Mononuclear cell (primary cell): ENCODE data around the gene TPSD1. TPM values are rescaled to one million over a fixed set of nuclear protein-coding genes. Genes with fewer than 3 reads are reported as not detected.
"Not testable (repeated sequence)": the region's sequence is repeated elsewhere in the genome, so short reads cannot be mapped to it uniquely, and the experiment has no call there.

Source experiments
- H3K27me3 ChIP-seq: 2 replicates; pipeline ENCODE4 v1.6.0; 2011; ENCODE audit warnings: low read length, control low read depth; ENCODE audit not compliant: insufficient read depth
- H3K4me1 ChIP-seq: 2 replicates; pipeline ENCODE4 v1.5.1; 2011; ENCODE audit warnings: mild to moderate bottlenecking, low read length, control low read depth; ENCODE audit not compliant: insufficient read depth
- H3K4me3 ChIP-seq: 2 replicates; pipeline ENCODE4 v1.5.1; 2011; ENCODE audit warnings: mild to moderate bottlenecking, low read length, moderate library complexity
- H3K9me3 ChIP-seq: 2 replicates; pipeline ENCODE4 v1.5.1; 2011; ENCODE audit warnings: low read depth, mild to moderate bottlenecking, control low read depth, low read length
- total RNA-seq: library from RNA; depleted of rRNA; stranded (reverse); fragments of >200 nt; gene quantifications from one replicate; pipeline ENCODE4 v1.2.3, GENCODE V29; 2012

TPSD1 gene
- total RNA-seq, 1 donor = not detected

GRCh38 chr16:1245452-1246020 lies 10.3 kb upstream of the TPSD1 start:
- H3K4me1 ChIP-seq = peaks cover 14% of the 10 kb centered on the region
- H3K4me3 ChIP-seq = no peak overlapping the region
- H3K9me3 ChIP-seq = no peaks in the 10 kb centered on the region
- H3K27me3 ChIP-seq = peaks cover 3% of the 10 kb centered on the region

GRCh38 chr16:1247903-1248537 lies 7.8 kb upstream of the TPSD1 start:
- peaks cover 14% of the 10 kb centered on the region for H3K4me1 ChIP-seq
- not testable (repeated sequence) for H3K4me3 ChIP-seq, H3K27me3 ChIP-seq, H3K9me3 ChIP-seq

GRCh38 chr16:1249031-1249755 lies 6.7 kb upstream of the TPSD1 start:
- H3K27me3 ChIP-seq, H3K4me3 ChIP-seq, H3K9me3 ChIP-seq: not testable (repeated sequence)
- peaks cover 14% of the 10 kb centered on the region for H3K4me1 ChIP-seq

DNA sequence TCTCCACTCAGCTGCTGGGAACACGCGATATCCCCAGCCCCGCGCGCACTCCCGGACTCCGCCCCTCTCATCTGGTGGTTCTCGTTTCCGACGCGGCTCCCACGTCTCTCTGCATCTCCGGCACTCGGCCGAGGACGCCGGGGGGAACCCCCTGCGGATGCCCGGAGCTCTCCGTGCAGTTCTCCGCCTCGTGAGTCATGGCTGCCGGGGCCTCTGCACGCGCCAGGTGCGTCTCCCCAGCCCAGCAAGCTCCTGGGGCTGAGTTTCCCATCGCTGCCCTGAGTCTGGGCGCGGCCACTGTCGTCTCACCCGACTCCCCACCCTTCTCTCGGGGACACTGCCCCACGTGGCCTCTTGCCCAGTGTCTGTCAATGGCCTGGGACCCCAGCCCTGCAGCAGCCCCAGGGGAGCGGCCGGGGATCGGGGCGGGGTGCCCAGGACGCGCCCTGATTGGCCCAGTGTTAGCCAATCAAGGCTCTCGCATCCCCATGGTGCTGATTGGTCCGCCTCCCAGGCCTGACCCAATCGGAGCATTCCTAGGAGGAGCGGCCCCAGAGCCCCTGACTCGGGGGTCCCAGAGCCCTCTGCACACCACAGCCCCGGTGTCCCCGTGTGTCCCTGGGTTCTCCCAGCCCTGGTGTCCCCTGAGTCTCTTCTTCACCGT lies 2.0 kb upstream of the TPSD1 start:
- H3K9me3 ChIP-seq, H3K4me3 ChIP-seq, H3K27me3 ChIP-seq, H3K4me1 ChIP-seq: not testable (repeated sequence)

GRCh38 chr16:1254821-1255220 lies 1.0 kb upstream of the TPSD1 start:
- H3K9me3 ChIP-seq, H3K27me3 ChIP-seq, H3K4me3 ChIP-seq, H3K4me1 ChIP-seq: not testable (repeated sequence)

- H3K9me3 ChIP-seq, H3K4me3 ChIP-seq, H3K27me3 ChIP-seq, H3K4me1 ChIP-seq: not testable (repeated sequence)
Measured at GRCh38 chr16:1256296-1256873, 516 bp downstream of the TPSD1 start.

GRCh38 chr16:1256874-1257322 lies 1.0 kb downstream of the TPSD1 start:
- Histone ChIP-seq H3K9me3 (no peaks in the 10 kb centered on the region), H3K27me3 (peaks cover 5% of the 10 kb centered on the region), H3K4me1 (no peaks in the 10 kb centered on the region), H3K4me3 (no peak overlapping the region)

DNA sequence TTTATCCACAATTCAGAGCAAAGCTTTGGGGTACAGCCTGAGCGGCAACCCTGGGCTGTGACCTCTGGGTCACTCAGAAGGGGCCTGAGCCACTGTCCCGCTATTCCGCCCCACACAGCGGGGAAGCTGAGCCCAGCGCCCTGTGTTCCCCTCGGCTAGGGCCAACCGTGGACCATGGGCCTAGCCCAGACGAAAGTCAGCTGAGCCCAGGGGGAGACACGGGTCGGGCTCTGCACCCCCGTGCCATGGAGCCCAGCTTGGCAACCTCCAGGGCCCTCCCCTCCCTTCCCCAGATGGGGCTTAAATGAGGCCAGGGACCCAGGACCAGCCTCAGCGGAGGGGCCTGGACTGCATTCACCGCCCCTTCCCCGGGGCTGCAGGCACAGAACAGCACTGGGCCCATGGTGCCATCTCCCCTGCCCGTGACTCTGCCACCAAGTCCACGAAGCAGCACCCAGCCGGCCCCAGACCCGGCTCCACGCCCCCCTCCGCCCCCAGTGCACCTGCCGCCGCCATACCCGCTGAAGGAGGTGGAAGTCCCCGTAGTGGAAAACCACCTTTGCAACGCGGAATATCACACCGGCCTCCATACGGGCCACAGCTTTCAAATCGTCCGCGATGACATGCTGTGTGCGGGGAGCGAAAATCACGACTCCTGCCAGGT lies 1.8 kb downstream of the TPSD1 start:
- Histone ChIP-seq H3K9me3 (no peaks in the 10 kb centered on the region), H3K4me3 (no peak overlapping the region), H3K4me1 (no peaks in the 10 kb centered on the region), H3K27me3 (peaks cover 5% of the 10 kb centered on the region)

DNA sequence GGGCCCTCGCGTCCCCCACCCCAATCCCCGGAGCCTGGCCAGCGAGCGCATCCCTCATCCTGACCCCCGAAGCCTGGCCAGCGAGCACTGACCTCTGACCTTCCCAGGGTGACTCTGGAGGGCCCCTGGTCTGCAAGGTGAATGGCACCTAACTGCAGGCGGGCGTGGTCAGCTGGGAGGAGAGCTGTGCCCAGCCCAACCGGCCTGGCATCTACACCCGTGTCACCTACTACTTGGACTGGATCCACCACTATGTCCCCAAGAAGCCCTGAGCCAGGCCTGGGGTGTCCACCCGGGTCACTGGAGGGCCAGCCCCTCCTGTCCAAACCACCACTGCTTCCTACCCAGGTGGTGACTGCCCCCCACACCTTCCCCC lies 2.3 kb downstream of the TPSD1 start:
- Histone ChIP-seq H3K27me3 (peaks cover 5% of the 10 kb centered on the region), H3K4me1 (no peaks in the 10 kb centered on the region), H3K9me3 (no peaks in the 10 kb centered on the region), H3K4me3 (no peak overlapping the region)

DNA sequence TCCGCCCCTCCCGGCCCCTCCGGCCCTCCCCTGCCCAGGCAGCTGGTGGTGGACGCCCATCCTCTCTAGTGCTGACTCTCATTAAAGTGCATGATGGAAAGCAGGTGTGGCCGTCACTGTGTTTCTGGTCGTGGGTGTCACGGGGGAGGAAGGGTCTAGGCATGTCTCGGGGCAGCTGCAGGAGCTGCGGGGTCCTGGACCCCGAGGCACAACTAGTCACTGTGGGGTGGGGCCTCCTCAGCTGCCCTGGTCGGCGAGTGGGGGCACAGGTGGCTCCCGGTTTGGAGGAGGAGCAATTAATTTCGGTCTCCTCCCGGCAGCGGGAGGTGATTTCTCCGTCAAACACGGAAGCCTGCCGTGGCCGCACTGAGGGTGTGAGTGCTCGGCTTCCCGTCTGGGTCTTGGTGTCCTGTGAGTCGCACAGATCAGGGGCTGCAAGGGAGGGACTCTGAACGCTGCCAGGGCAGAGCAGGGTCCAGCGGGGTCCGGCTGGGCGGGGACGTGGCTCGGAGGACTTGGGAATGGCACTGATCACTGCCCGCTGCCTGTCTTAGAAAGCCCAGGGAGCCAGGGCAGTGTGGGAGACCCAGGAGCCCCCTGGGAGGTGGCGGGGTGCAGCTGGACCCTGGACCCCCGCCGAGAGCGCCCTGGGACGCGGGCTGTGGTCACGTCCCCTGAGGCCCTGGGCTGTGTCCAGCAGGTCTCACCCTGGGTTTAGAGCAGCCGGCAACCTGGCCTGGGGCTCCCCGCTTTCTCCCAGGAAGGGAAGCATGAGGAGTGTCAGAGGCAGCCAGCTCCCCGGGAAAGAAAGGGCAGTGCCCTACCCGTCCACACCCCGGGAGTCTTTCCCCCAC lies 3.3 kb downstream of the TPSD1 start:
- peaks cover 5% of the 10 kb centered on the region for H3K27me3 ChIP-seq
- no peak overlapping the region for H3K4me3 ChIP-seq
- no peaks in the 10 kb centered on the region for H3K9me3 ChIP-seq
- H3K4me1 ChIP-seq = no peaks in the 10 kb centered on the region

DNA sequence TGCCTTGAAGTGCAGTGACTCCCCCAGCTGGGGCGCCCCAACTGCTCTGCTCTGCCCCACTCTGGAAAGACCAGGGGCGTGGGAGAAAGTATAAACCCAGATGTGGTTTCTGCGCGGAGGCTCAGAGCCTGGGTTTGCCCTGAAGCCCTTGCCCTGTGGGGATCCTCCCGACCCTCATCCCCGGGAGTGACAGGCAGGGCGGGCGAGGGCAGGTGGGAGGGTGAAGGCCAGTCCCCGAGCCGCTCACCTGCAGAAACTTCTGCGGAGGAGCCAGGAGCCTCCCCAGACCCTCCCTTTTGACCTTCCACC lies 3.8 kb downstream of the TPSD1 start:
- H3K9me3 ChIP-seq = no peaks in the 10 kb centered on the region
- H3K27me3 ChIP-seq = peaks cover 5% of the 10 kb centered on the region
- H3K4me3 ChIP-seq = no peak overlapping the region
- no peaks in the 10 kb centered on the region for H3K4me1 ChIP-seq

DNA sequence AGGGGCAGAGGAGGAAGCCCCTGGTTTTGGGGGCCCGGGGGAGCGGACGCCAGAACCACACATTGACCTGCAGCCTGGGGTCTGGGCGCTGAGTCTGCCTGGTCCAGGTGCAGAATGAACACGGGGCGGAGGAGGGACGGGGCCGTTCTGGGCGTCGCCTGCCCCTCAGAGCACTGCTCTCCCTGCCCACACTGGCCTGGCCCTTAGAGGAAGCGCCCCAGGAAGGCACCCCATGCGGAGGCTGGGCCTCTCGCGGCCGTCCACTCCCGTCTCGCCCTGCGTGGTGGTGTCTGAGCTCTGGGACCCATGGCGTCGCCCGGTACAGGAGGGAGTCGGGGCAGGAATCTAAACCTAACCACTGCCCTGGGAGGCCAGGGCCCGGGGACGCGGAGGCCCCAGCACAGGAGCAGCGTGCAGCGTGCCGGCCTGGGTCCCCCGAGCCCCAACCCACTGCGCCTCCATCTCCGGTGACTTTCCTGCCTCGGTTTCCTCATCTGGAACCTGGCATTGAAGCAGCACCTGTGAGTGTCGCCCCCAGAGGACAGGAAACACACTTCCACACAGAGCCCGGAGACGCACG lies 4.3 kb downstream of the TPSD1 start:
- Histone ChIP-seq H3K4me3 (no peak overlapping the region), H3K9me3 (no peaks in the 10 kb centered on the region), H3K4me1 (no peaks in the 10 kb centered on the region), H3K27me3 (peaks cover 5% of the 10 kb centered on the region)

DNA sequence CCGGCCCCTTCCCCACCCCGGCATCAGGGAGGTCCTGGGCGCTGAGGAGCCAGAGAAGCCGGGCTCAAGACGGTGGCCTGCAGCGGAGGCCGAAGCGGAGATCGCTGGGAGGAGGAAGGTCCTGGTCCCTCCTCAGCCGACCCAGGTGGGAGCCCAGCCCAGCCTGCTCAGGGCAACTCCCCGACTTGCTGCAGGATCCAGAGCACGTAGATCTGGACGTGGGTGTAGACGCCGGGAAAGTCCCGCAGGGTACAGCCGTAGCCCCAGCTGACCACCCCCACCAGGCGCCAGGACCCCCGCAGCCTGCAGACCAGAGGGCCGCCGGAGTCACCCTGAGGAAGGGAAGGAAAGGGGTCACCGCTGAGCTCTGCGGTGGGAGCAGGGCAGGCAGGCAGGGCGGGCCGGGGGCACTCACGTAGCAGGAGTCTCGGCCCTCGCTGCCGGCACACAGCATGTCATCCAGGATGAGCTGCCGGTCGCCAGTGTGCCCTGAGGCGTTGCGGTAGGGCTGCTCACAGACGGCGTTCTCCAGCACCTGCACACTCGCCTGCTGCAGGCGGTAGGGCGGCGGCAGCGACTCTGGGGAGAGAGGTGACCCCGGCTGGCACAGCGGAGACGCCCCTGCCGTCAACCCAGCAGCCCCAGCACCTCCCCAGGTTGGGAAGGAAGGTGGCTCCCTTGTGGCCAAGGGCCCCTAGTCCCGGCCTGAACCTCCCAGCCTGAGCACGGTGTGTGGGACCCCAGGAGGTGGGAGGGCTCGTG lies 5.4 kb downstream of the TPSD1 start:
- H3K27me3 ChIP-seq = peaks cover 5% of the 10 kb centered on the region
- H3K9me3 ChIP-seq = no peaks in the 10 kb centered on the region
- H3K4me1 ChIP-seq = no peaks in the 10 kb centered on the region
- no peak overlapping the region for H3K4me3 ChIP-seq
